Bronchial epithelial cell (primary cell): ENCODE measurements around the gene CBFA2T3. TPM values are rescaled to one million over a fixed set of nuclear protein-coding genes. Genes with fewer than 3 reads are reported as not detected.

Experiments used
- DNase-seq: peaks from one replicate; pipeline ENCODE4 v3.0.0-alpha.2; 2010; ENCODE audit warnings: low read depth
- FAIRE-seq: peaks from 2 replicates; lab custom pipeline; 2011; peaks lifted over from hg19 to GRCh38; lab: Jason Lieb, UNC
- H3K27me3 ChIP-seq: 2 replicates; pipeline ENCODE4 v1.5.1; 2011; ENCODE audit warnings: low read length; ENCODE audit not compliant: control insufficient read depth, insufficient read depth
- H3K36me3 ChIP-seq: 2 replicates; pipeline ENCODE4 v1.5.1; 2011; ENCODE audit warnings: low read length; ENCODE audit not compliant: control insufficient read depth, insufficient read depth
- H3K4me3 ChIP-seq: 2 replicates; pipeline ENCODE4 v1.5.1; 2011; ENCODE audit warnings: mild to moderate bottlenecking, low read depth, low read length, control low read depth
- total RNA-seq: library from RNA; depleted of rRNA; stranded (reverse); fragments of >200 nt; gene quantifications from 2 replicates; pipeline ENCODE4 v1.2.1, GENCODE V29; 2014
- TF ChIP-seq, protein P1 (sequence below): IDR thresholded peaks from 2 replicates; pipeline ENCODE4 v1.5.1; 2011; ENCODE audit warnings: mild to moderate bottlenecking, moderate library complexity, low read length, control low read depth, inconsistent platforms; ENCODE audit not compliant: insufficient read depth, severe bottlenecking

CBFA2T3 gene
- total RNA-seq: 0.13 and 0.26 TPM in 2 replicates

DNA sequence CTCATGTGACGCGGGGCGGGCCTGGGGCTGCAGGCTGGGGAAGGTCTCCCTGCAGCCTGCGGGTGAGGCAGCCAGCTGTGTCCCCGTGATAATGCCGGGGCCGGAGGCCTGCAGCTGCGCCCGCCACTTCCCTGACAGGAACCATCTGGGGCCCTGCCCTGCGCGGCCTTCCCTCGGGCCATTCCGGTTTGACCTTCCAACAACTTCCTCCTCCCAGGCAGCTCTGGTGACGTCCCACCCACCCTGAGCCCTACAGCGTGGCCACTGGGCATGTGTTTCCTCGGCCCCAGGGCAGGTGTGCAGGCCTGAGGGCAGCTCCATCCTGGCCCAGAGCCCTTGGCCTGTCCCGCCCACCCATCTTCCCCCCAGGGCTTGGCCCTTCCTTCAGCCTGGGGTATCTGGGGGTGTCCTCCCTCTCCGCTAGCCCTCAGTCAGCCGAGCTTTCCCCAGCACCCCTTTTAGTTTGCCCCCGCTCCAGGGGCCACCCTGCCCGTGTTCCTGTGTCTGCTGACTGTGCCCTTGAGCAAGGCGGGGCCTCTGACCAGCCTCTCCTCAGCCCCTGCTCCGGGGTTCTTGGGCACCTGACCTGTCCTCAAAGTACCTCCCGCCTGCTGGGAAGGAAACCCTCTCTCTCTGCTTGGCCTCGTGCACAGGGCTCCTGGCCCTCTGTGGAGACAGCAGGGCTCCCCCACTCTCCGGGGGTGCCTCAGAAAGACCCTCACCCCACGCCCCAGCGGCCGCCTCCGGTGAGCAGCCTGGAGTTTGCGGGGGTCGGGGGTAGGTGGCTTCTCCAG is at the start of gene CBFA2T3:
Gene CBFA2T3, minus strand, starts transcription at position 190 of the 794 bp plus-strand sequence. CDS start 400 bp downstream, outside the sequence.
- TF ChIP-seq, protein P1, sequence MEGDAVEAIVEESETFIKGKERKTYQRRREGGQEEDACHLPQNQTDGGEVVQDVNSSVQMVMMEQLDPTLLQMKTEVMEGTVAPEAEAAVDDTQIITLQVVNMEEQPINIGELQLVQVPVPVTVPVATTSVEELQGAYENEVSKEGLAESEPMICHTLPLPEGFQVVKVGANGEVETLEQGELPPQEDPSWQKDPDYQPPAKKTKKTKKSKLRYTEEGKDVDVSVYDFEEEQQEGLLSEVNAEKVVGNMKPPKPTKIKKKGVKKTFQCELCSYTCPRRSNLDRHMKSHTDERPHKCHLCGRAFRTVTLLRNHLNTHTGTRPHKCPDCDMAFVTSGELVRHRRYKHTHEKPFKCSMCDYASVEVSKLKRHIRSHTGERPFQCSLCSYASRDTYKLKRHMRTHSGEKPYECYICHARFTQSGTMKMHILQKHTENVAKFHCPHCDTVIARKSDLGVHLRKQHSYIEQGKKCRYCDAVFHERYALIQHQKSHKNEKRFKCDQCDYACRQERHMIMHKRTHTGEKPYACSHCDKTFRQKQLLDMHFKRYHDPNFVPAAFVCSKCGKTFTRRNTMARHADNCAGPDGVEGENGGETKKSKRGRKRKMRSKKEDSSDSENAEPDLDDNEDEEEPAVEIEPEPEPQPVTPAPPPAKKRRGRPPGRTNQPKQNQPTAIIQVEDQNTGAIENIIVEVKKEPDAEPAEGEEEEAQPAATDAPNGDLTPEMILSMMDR: no peak
- Histone ChIP-seq H3K36me3 (no peaks in the 10 kb centered on the region), H3K27me3 (peaks cover under 1% of the 10 kb centered on the region), H3K4me3 (no peak within 1 kb of the TSS)
- no peak for DNase-seq
- no peak for FAIRE-seq

DNA sequence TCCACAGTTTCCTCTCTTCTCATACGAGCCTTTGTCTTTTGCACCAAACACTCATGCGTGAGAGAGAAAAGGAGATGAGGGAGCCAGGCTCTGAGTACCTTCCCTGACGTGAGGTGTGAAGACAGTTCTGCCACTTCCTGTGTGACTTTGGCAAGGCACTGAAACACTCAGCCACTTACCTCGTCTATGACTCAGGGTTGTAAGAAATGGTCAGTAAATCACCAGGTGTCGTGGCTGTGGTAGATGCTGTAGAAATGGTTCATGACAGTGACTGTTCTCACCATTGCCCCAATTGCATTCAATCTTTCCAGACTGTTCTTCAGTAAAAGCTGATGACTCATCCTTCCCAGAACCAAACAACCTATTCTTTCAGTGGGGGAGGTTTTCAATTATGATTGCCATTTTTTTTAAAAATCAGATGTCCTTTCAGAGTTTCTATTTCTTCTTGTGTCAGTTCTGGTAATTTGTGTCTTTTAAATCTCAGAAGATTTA is 49.2 kb upstream of the CBFA2T3 start:
- TF ChIP-seq, protein P1: no peak
- no peak for FAIRE-seq
- H3K27me3 ChIP-seq: no peaks in the 10 kb centered on the region
- H3K4me3 ChIP-seq: no peak overlapping the region
- no peaks in the 10 kb centered on the region for H3K36me3 ChIP-seq
- peak; percentile 15 for DNase-seq

DNA sequence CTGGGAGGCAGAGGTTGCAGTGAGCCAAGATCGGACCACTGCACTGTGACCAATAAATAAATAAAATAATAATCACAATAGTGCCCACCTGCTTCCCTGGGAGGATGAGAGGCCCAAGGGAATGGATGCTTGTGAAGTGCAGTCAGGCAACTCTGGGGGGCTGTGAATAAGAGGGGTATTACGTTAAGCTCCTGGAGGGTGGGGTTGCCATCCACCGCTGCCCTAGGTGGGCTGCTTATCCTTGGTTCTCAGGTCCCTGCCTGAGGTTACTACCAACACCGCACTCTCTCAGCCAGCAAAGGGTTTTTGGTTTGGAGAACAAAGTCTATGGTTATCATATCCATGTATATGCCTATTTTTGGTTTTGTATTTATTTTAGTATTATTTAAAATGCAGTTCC is 48.6 kb upstream of the CBFA2T3 start:
- TF ChIP-seq, protein P1: no peak
- DNase-seq: no peak
- FAIRE-seq: no peak
- H3K27me3 ChIP-seq: no peaks in the 10 kb centered on the region
- no peak overlapping the region for H3K4me3 ChIP-seq
- H3K36me3 ChIP-seq: no peaks in the 10 kb centered on the region

DNA sequence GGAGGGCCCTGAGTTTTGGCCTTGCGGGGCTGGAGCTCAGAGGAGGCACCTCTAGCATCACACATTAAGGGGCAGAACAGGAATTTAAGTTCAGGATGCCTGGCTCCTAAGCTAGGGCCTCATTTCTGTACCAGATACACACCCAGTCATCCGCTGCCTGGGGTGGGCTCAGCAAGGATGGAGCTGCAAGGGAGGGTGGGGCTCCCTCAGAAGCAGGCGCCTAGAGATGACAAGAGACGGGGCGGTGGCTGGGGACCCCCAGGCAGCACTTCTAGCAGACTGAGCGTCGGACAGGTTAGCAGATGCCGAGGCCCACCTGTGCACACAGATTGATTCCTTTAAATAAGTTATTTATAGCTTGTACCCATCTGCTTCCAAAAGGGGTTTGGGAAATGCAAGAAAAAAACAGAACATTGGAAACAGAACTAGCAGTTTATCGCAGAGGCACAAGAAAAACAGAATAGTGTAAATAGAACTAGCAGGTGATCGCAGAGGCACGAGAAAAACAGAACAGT is 47.6 kb upstream of the CBFA2T3 start:
- H3K36me3 ChIP-seq: no peaks in the 10 kb centered on the region
- no peak for DNase-seq
- no peaks in the 10 kb centered on the region for H3K27me3 ChIP-seq
- no peak overlapping the region for H3K4me3 ChIP-seq
- FAIRE-seq: no peak
- TF ChIP-seq, protein P1: no peak

DNA sequence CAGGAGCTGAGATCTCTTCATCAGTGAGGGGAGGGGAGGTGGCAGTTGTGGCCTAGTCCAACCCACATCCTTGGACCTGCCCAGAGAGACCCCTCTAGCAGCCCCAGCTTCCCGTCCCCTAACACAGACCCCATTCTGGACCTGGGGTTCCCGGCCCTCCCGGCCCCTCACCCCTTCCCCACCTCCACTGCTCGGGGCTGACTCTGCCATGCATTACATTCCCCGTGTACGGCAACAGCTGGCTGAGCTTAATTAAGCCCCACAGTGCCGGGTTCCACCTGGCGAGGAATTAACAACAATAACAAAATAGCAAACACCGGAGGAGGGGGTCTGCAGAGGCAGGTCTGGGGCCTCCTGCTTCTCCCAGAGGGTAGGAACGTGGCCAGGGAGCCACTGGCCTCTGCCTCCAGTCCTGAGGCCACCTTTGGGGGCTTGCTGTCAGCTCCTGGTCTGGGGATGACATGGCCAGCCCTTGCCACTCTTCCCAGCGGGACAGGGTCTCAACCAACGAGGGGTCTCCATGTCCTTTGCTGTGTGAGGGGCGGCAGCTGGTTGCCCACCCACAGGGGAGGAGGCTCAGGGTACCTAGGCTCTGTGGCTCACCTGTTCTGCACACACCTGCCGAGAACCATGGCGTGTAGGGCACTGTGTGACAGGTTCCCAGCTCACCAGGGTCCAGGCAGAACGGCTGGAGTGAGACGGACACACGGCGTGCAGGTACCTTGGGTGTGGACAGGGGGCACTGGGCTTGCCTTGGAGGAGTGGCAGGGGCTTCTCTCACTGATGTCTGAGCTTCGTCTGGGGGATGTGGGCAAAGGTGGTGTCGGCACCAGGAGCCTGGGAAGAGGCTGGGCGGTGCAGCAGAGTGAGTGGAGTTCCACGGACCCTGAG is 46.9 kb upstream of the CBFA2T3 start:
- no peak overlapping the region for H3K4me3 ChIP-seq
- no peaks in the 10 kb centered on the region for H3K27me3 ChIP-seq
- FAIRE-seq: no peak
- H3K36me3 ChIP-seq: no peaks in the 10 kb centered on the region
- TF ChIP-seq, protein P1: no peak
- no peak for DNase-seq
